Measurements from ENCODE around the gene EEF1AKMT1.

EEF1AKMT1 gene

GRCh38 chr13:20717581-20718542 lies 55.9 kb downstream of the EEF1AKMT1 start:
- no peak for DNase-seq

GRCh38 chr13:20716951-20717350 lies 56.8 kb downstream of the EEF1AKMT1 start:
- DNase-seq, result no peak

- no peak for DNase-seq
Observed at GRCh38 chr13:20715330-20715712, 58.4 kb downstream of the EEF1AKMT1 start.

GRCh38 chr13:20714563-20715329 lies 59.0 kb downstream of the EEF1AKMT1 start:
- DNase-seq, result no peak

- DNase-seq, result no peak
Observed at GRCh38 chr13:20714161-20714560, 59.6 kb downstream of the EEF1AKMT1 start.

GRCh38 chr13:20713751-20714150 lies 60.0 kb downstream of the EEF1AKMT1 start:
- no peak for DNase-seq

GRCh38 chr13:20713014-20713376 lies 60.8 kb downstream of the EEF1AKMT1 start:
- DNase-seq, result no peak

- DNase-seq, result no peak
Observed at GRCh38 chr13:20711301-20712044, 62.3 kb downstream of the EEF1AKMT1 start.

GRCh38 chr13:20709782-20710181 lies 64.0 kb downstream of the EEF1AKMT1 start:
- no peak for DNase-seq

- no peak for DNase-seq
Observed at GRCh38 chr13:20709369-20709768, 64.4 kb downstream of the EEF1AKMT1 start.

GRCh38 chr13:20708216-20708615 lies 65.5 kb downstream of the EEF1AKMT1 start:
- no peak for DNase-seq

GRCh38 chr13:20706661-20707060 lies 67.1 kb downstream of the EEF1AKMT1 start:
- peak in 1 of 2 donors; percentile 23 for DNase-seq

- no peak for DNase-seq
Observed at GRCh38 chr13:20704459-20705069, 69.2 kb downstream of the EEF1AKMT1 start.

GRCh38 chr13:20703780-20704458 lies 69.8 kb downstream of the EEF1AKMT1 start:
- peak; percentile 57 to 59 for DNase-seq

GRCh38 chr13:20702915-20703779 lies 70.6 kb downstream of the EEF1AKMT1 start, which contains the start of gene IL17D:
IL17D (plus strand) TSS chr13:20703699; CDS start chr13:20704002, 303 bp downstream.
- no peak for DNase-seq

GRCh38 chr13:20702530-20702914 lies 71.2 kb downstream of the EEF1AKMT1 start:
- DNase-seq, result peak; percentile 35 to 36

- DNase-seq, result no peak
Observed at GRCh38 chr13:20701461-20701860, 72.3 kb downstream of the EEF1AKMT1 start.

GRCh38 chr13:20700288-20700687 lies 73.5 kb downstream of the EEF1AKMT1 start:
- no peak for DNase-seq

GRCh38 chr13:20699715-20700114 lies 74.0 kb downstream of the EEF1AKMT1 start:
- DNase-seq, result no peak

- DNase-seq, result no peak
Observed at GRCh38 chr13:20696073-20696472, 77.7 kb downstream of the EEF1AKMT1 start.

GRCh38 chr13:20691616-20692015 lies 82.1 kb downstream of the EEF1AKMT1 start:
- no peak for DNase-seq

Measured in inflammatory macrophage treated with lipopolysaccharide for 1 hour (primary cell).